SJCRH30 (cell line): Measurements from ENCODE around the gene SNRK. TPM values are rescaled to one million over a fixed set of nuclear protein-coding genes. Genes with fewer than 3 reads are reported as not detected.
A peak's percentile ranks its signal among the peaks of the same experiment; 100 is the strongest.

Experiments used
- DNase-seq, 2 experiments: peaks; one replicate each; pipeline ENCODE4 v3.0.0-alpha.2; 2015 to 2020
- H3K27ac ChIP-seq: fragments of 250-450 bp; sonication (Bioruptor Pico); 2 replicates; pipeline ENCODE4 v1.5.1; 2020; ENCODE audit warnings: mild to moderate bottlenecking, moderate library complexity
- H3K27me3 ChIP-seq: fragments of 250-450 bp; sonication (Bioruptor Pico); 2 replicates; pipeline ENCODE4 v1.5.1; 2020; ENCODE audit warnings: mild to moderate bottlenecking, moderate library complexity
- H3K36me3 ChIP-seq: fragments of 250-450 bp; sonication (Bioruptor Pico); 2 replicates; pipeline ENCODE4 v1.5.1; 2020; ENCODE audit warnings: mild to moderate bottlenecking, moderate library complexity
- H3K4me1 ChIP-seq: fragments of 250-450 bp; sonication (Bioruptor Pico); 2 replicates; pipeline ENCODE4 v1.5.1; 2020; ENCODE audit warnings: mild to moderate bottlenecking, moderate library complexity
- H3K4me3 ChIP-seq: fragments of 250-450 bp; sonication (Bioruptor Pico); 2 replicates; pipeline ENCODE4 v1.5.1; 2020; ENCODE audit warnings: mild to moderate bottlenecking, moderate library complexity
- H3K9me3 ChIP-seq: fragments of 250-450 bp; sonication (Bioruptor Pico); replicated peaks from 2 replicates; pipeline ENCODE4 v1.5.1; 2020; ENCODE audit warnings: mild to moderate bottlenecking, moderate library complexity
- total RNA-seq: library from RNA; depleted of rRNA; stranded (reverse); fragments of >200 nt; shearing (Covaris generic); gene quantifications from 2 replicates; pipeline ENCODE4 v1.2.3, GENCODE V29; 2014

The SNRK gene
- total RNA-seq, 1 experiment from 2014 or later, result 12.6 TPM

GRCh38 chr3:43316783-43317460 lies 30.6 kb downstream of the SNRK start:
- Histone ChIP-seq H3K4me1 (no peaks in the 10 kb centered on the region), H3K9me3 (no peaks in the 10 kb centered on the region), H3K4me3 (no peak overlapping the region), H3K27ac (no peak overlapping the region), H3K36me3 (no peaks in the 10 kb centered on the region), H3K27me3 (no peaks in the 10 kb centered on the region)
- DNase-seq, result no peak

- no peak for DNase-seq
- Histone ChIP-seq H3K27me3 (no peaks in the 10 kb centered on the region), H3K36me3 (no peaks in the 10 kb centered on the region), H3K4me1 (no peaks in the 10 kb centered on the region), H3K27ac (no peak overlapping the region), H3K9me3 (no peaks in the 10 kb centered on the region), H3K4me3 (no peak overlapping the region)
Observed at GRCh38 chr3:43317461-43318316, 31.3 kb downstream of the SNRK start.

- H3K4me3 ChIP-seq, result no peak overlapping the region
- no peak for DNase-seq
- H3K9me3 ChIP-seq, result no peaks in the 10 kb centered on the region
- no peak overlapping the region for H3K27ac ChIP-seq
- no peaks in the 10 kb centered on the region for H3K36me3 ChIP-seq
- no peaks in the 10 kb centered on the region for H3K4me1 ChIP-seq
- no peaks in the 10 kb centered on the region for H3K27me3 ChIP-seq
Observed at GRCh38 chr3:43319376-43319775, 33.0 kb downstream of the SNRK start.

- Histone ChIP-seq H3K27me3 (no peaks in the 10 kb centered on the region), H3K36me3 (no peaks in the 10 kb centered on the region), H3K4me3 (no peak overlapping the region), H3K4me1 (no peaks in the 10 kb centered on the region), H3K9me3 (no peaks in the 10 kb centered on the region), H3K27ac (no peak overlapping the region)
- DNase-seq, result no peak
Observed at GRCh38 chr3:43319794-43320193, 33.5 kb downstream of the SNRK start.

- no peak for DNase-seq
- H3K36me3 ChIP-seq, result no peaks in the 10 kb centered on the region
- H3K27ac ChIP-seq, result no peak overlapping the region
- H3K4me1 ChIP-seq, result no peaks in the 10 kb centered on the region
- H3K4me3 ChIP-seq, result no peak overlapping the region
- H3K9me3 ChIP-seq, result no peaks in the 10 kb centered on the region
- H3K27me3 ChIP-seq, result no peaks in the 10 kb centered on the region
Observed at GRCh38 chr3:43320288-43320687, 33.9 kb downstream of the SNRK start.

GRCh38 chr3:43323541-43323940 lies 37.2 kb downstream of the SNRK start:
- Histone ChIP-seq H3K4me3 (no peak overlapping the region), H3K27ac (no peak overlapping the region), H3K27me3 (no peaks in the 10 kb centered on the region), H3K9me3 (no peaks in the 10 kb centered on the region), H3K4me1 (no peaks in the 10 kb centered on the region), H3K36me3 (no peaks in the 10 kb centered on the region)
- DNase-seq, result no peak

GRCh38 chr3:43326891-43327581 lies 40.7 kb downstream of the SNRK start:
- Histone ChIP-seq H3K4me3 (no peak overlapping the region), H3K9me3 (no peaks in the 10 kb centered on the region), H3K27me3 (no peaks in the 10 kb centered on the region), H3K4me1 (0 out of 2 replicates have a peak, but pooled peaks cover 3% of the 10 kb centered on the region), H3K27ac (no peak overlapping the region), H3K36me3 (no peaks in the 10 kb centered on the region)
- DNase-seq, result peak in 1 of 2 experiments; percentile 1

GRCh38 chr3:43327582-43327979 lies 41.2 kb downstream of the SNRK start:
- Histone ChIP-seq H3K9me3 (no peaks in the 10 kb centered on the region), H3K36me3 (no peaks in the 10 kb centered on the region), H3K27me3 (no peaks in the 10 kb centered on the region), H3K27ac (no peak overlapping the region), H3K4me3 (no peak overlapping the region), H3K4me1 (0 out of 2 replicates have a peak, but pooled peaks cover 3% of the 10 kb centered on the region)
- DNase-seq, result no peak

GRCh38 chr3:43328653-43329052 lies 42.3 kb downstream of the SNRK start:
- Histone ChIP-seq H3K27me3 (no peaks in the 10 kb centered on the region), H3K9me3 (no peaks in the 10 kb centered on the region), H3K36me3 (no peaks in the 10 kb centered on the region), H3K4me3 (no peak overlapping the region), H3K4me1 (0 out of 2 replicates have a peak, but pooled peaks cover 3% of the 10 kb centered on the region), H3K27ac (no peak overlapping the region)
- DNase-seq, result no peak

- H3K4me1 ChIP-seq, result 0 out of 2 replicates have a peak, but pooled peaks cover 3% of the 10 kb centered on the region
- no peaks in the 10 kb centered on the region for H3K27me3 ChIP-seq
- no peak overlapping the region for H3K27ac ChIP-seq
- H3K4me3 ChIP-seq, result no peak overlapping the region
- DNase-seq, result no peak
- H3K9me3 ChIP-seq, result no peaks in the 10 kb centered on the region
- no peaks in the 10 kb centered on the region for H3K36me3 ChIP-seq
Observed at GRCh38 chr3:43330981-43331380, 44.6 kb downstream of the SNRK start.

GRCh38 chr3:43331381-43331780 lies 45.0 kb downstream of the SNRK start:
- no peaks in the 10 kb centered on the region for H3K9me3 ChIP-seq
- H3K4me1 ChIP-seq, result 0 out of 2 replicates have a peak, but pooled peaks cover 3% of the 10 kb centered on the region
- H3K27ac ChIP-seq, result no peak overlapping the region
- H3K4me3 ChIP-seq, result no peak overlapping the region
- H3K27me3 ChIP-seq, result no peaks in the 10 kb centered on the region
- no peaks in the 10 kb centered on the region for H3K36me3 ChIP-seq
- no peak for DNase-seq

GRCh38 chr3:43334976-43335375 lies 48.6 kb downstream of the SNRK start:
- Histone ChIP-seq H3K4me1 (0 out of 2 replicates have a peak, but pooled peaks cover 3% of the 10 kb centered on the region), H3K27ac (no peak overlapping the region), H3K9me3 (no peaks in the 10 kb centered on the region; the same call in 1 of the 2 replicates), H3K27me3 (no peaks in the 10 kb centered on the region), H3K4me3 (no peak overlapping the region), H3K36me3 (no peaks in the 10 kb centered on the region)
- DNase-seq, result no peak

- Histone ChIP-seq H3K27me3 (no peaks in the 10 kb centered on the region), H3K36me3 (peaks cover 3% of the 10 kb centered on the region; the same call in 1 of the 2 replicates)
Observed at GRCh38 chr3:43335799-43336198, 49.5 kb downstream of the SNRK start.

GRCh38 chr3:43338295-43338694 lies 52.0 kb downstream of the SNRK start:
- no peak for DNase-seq
- Histone ChIP-seq H3K4me3 (no peak overlapping the region), H3K36me3 (peaks cover 3% of the 10 kb centered on the region; the same call in 1 of the 2 replicates), H3K4me1 (no peaks in the 10 kb centered on the region), H3K27ac (no peak overlapping the region), H3K9me3 (no peaks in the 10 kb centered on the region; the same call in 1 of the 2 replicates), H3K27me3 (no peaks in the 10 kb centered on the region)

More at GRCh38 chr3:43335799-43336198, 49.5 kb downstream of the SNRK start:
- H3K4me1 ChIP-seq, result 0 out of 2 replicates have a peak, but pooled peaks cover 1% of the 10 kb centered on the region
- no peak for DNase-seq
- H3K27ac ChIP-seq, result no peak overlapping the region
- H3K4me3 ChIP-seq, result no peak overlapping the region
- no peaks in the 10 kb centered on the region; the same call in 1 of the 2 replicates for H3K9me3 ChIP-seq
